PC-3 (cell line): ENCODE data around the gene ASTN2. TPM values are rescaled to one million over a fixed set of nuclear protein-coding genes. Genes with fewer than 3 reads are reported as not detected.

Experiments
- ATAC-seq: fragments of 200-7000 bp; cut with Tn5 transposase; 2 replicates; pipeline ENCODE4 v1.9.1; 2020; ENCODE audit warnings: mild to moderate bottlenecking, moderate library complexity
- BruUV-seq: library from RNA; stranded (reverse); fragments of 400-500 nt; replicated peaks from 2 replicates; lab custom pipeline; 2021; lab: Mats Ljungman, UMichigan
- CTCF ChIA-PET: fragments of 300-600 bp; sonication (Branson Sonifier 250); formaldehyde crosslinking; loops from one replicate; lab custom pipeline; 2022; ENCODE audit warnings: antibody characterized with exemption; lab: Charles Lee
- POLR2A ChIA-PET: fragments of 300-600 bp; sonication (Branson Sonifier 250); formaldehyde crosslinking; loops from one replicate; lab custom pipeline; 2022; ENCODE audit warnings: antibody characterized with exemption; ENCODE audit not compliant: unreplicated experiment; lab: Charles Lee
- DNase-seq: peaks from one replicate; pipeline ENCODE4 v3.0.0-alpha.2; 2015
- H2AFZ ChIP-seq: fragments of 300-600 bp; sonication (generic); 2 replicates; pipeline ENCODE4 v1.6.0; 2016; ENCODE audit warnings: antibody characterized with exemption, low read length
- H3F3A ChIP-seq: fragments of 300-600 bp; sonication (generic); one replicate; pipeline ENCODE4 v1.6.0; 2017; ENCODE audit warnings: antibody characterized with exemption, low read length, control low read depth, mild to moderate bottlenecking; ENCODE audit not compliant: unreplicated experiment
- H3K27ac ChIP-seq: fragments of 300-600 bp; sonication (generic); 2 replicates; pipeline ENCODE4 v1.5.1; 2016; ENCODE audit warnings: mild to moderate bottlenecking, low read length
- H3K27me3 ChIP-seq: fragments of 300-600 bp; sonication (generic); 2 replicates; pipeline ENCODE4 v1.6.1; 2016; ENCODE audit warnings: low read length, mixed read lengths
- H3K36me3 ChIP-seq: fragments of 300-600 bp; sonication (generic); 2 replicates; pipeline ENCODE4 v1.6.1; 2016; ENCODE audit warnings: low read depth, mixed run types, low read length, mixed read lengths
- H3K4me1 ChIP-seq: fragments of 300-600 bp; sonication (generic); 2 replicates; pipeline ENCODE4 v1.5.1; 2016; ENCODE audit warnings: low read length; ENCODE audit not compliant: insufficient read depth
- H3K4me2 ChIP-seq: fragments of 300-600 bp; sonication (generic); 2 replicates; pipeline ENCODE4 v1.6.0; 2016; ENCODE audit warnings: low read length
- H3K4me3 ChIP-seq: fragments of 300-600 bp; sonication (generic); 2 replicates; pipeline ENCODE4 v1.5.1; 2016; ENCODE audit warnings: mild to moderate bottlenecking, low read length, mixed read lengths
- H3K79me2 ChIP-seq: fragments of 300-600 bp; sonication (generic); 2 replicates; pipeline ENCODE4 v1.6.1; 2017; ENCODE audit warnings: low read length, mixed read lengths
- H3K9ac ChIP-seq: fragments of 300-600 bp; sonication (generic); 2 replicates; pipeline ENCODE4 v1.6.0; 2016; ENCODE audit warnings: mild to moderate bottlenecking, low read length
- H3K9me2 ChIP-seq: fragments of 300-600 bp; sonication (generic); replicated peaks from 2 replicates; pipeline ENCODE4 v1.6.1; 2016; ENCODE audit warnings: mixed run types, low read length, mixed read lengths
- H3K9me3 ChIP-seq: fragments of 300-600 bp; sonication (generic); 2 replicates; pipeline ENCODE4 v1.6.1; 2016; ENCODE audit warnings: low read length, mixed read lengths
- H4K20me1 ChIP-seq: fragments of 300-600 bp; sonication (generic); 2 replicates; pipeline ENCODE4 v1.6.1; 2016; ENCODE audit warnings: low read length, mixed read lengths
- EZH2 ChIP-seq: fragments of 300-600 bp; sonication (generic); IDR thresholded peaks from one replicate; pipeline ENCODE4 v1.6.1; 2017; ENCODE audit warnings: antibody characterized with exemption, mild to moderate bottlenecking, low read length; ENCODE audit not compliant: unreplicated experiment
- EZH2phosphoT487 ChIP-seq: fragments of 300-600 bp; sonication (generic); IDR thresholded peaks from 2 replicates; pipeline ENCODE4 v1.6.1; 2018; ENCODE audit warnings: mild to moderate bottlenecking, antibody characterized with exemption, low read length, borderline replicate concordance
- intact Hi-C: fragments of 100-400 bp; cut with micrococcal nuclease; formaldehyde crosslinking; loops from 2 replicates; pipeline ENCODE4 v1.9.0; 2023
- total RNA-seq: library from RNA; depleted of rRNA; stranded (reverse); fragments of >200 nt; gene quantifications from 2 replicates; pipeline ENCODE4 v1.2.3, GENCODE V29; 2014
- TF ChIP-seq, protein P1 (sequence below): fragments of 300-600 bp; sonication (generic); conservative IDR thresholded peaks from 2 replicates; pipeline ENCODE4 v1.5.1; 2017; ENCODE audit warnings: antibody characterized with exemption, low read depth, mild to moderate bottlenecking, low read length

ASTN2 gene
- total RNA-seq, 1 experiment from 2014 or later: 3.5 TPM

DNA sequence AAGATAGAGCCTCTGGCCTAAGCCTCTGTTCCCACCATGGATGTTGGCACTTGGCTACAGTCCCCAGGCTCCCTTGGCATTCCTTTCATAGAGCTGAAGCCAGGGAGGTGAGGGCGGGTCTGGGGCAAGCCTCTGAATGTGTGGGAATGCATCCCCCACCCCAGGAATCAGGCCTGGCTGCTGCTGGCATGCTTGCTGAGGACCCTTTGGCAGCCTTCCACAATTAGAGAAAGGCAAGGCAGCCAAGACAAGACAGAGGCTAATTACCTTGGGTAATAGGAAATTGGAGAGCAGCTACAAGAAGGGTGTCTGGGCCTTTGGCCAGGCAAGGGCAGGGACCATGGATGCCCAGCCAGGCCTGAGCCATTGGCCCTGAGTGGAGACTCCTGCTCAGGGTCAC lies 932.1 kb downstream of the ASTN2 start:
- intact Hi-C loops: no loop called here

DNA sequence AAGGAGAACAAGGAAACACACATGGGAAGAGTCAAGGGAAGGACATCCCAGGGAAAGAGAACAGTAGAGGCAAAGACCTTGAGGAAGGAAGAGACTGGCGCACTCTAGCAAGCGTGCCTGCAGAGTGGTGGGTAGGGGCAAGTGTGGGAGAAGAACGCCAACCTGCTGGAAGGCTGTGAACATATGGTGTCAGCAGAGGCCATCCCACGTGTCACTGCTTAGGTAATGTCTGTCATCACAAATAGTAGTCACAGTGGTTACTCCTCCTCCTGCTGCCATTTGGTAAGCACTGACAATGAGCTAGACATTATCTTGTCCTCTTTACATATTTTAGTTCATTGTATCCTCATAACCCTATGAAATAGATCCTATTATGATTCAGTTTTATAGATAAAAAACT lies 934.2 kb downstream of the ASTN2 start:
- Histone ChIP-seq H2AFZ (no peak overlapping the region), H3K79me2 (no peaks in the 10 kb centered on the region), H3K4me1 (no peaks in the 10 kb centered on the region), H3F3A (no peaks in the 10 kb centered on the region), H3K9me3 (no peaks in the 10 kb centered on the region), H3K4me3 (no peak overlapping the region), H3K27me3 (no peaks in the 10 kb centered on the region), H3K36me3 (no peaks in the 10 kb centered on the region), H3K9ac (no peak overlapping the region), H3K9me2 (no peaks in the 10 kb centered on the region), H3K27ac (no peak overlapping the region), H4K20me1 (no peaks in the 10 kb centered on the region), H3K4me2 (no peak overlapping the region)
- ATAC-seq: no peak
- intact Hi-C loops: no loop called here
- ChIA-PET POLR2A (no interaction called here), CTCF (no interaction called here)
- BruUV-seq: no TSS peak
- TF ChIP-seq, protein P1, sequence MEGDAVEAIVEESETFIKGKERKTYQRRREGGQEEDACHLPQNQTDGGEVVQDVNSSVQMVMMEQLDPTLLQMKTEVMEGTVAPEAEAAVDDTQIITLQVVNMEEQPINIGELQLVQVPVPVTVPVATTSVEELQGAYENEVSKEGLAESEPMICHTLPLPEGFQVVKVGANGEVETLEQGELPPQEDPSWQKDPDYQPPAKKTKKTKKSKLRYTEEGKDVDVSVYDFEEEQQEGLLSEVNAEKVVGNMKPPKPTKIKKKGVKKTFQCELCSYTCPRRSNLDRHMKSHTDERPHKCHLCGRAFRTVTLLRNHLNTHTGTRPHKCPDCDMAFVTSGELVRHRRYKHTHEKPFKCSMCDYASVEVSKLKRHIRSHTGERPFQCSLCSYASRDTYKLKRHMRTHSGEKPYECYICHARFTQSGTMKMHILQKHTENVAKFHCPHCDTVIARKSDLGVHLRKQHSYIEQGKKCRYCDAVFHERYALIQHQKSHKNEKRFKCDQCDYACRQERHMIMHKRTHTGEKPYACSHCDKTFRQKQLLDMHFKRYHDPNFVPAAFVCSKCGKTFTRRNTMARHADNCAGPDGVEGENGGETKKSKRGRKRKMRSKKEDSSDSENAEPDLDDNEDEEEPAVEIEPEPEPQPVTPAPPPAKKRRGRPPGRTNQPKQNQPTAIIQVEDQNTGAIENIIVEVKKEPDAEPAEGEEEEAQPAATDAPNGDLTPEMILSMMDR: no peak
- TF ChIP-seq EZH2 (no peak), EZH2phosphoT487 (no peak)
- DNase-seq: no peak

More for the DNA sequence above, 932.1 kb downstream of the ASTN2 start:
- no peaks in the 10 kb centered on the region for H4K20me1 ChIP-seq
- no peak overlapping the region for H3K9ac ChIP-seq
- H3K4me3 ChIP-seq: no peak overlapping the region
- no peaks in the 10 kb centered on the region for H3K4me1 ChIP-seq
- BruUV-seq: no TSS peak
- H3F3A ChIP-seq: no peaks in the 10 kb centered on the region
- TF ChIP-seq, protein P1: no peak
- TF ChIP-seq EZH2 (no peak), EZH2phosphoT487 (no peak)
- H3K27me3 ChIP-seq: no peaks in the 10 kb centered on the region
- H3K27ac ChIP-seq: no peak overlapping the region
- DNase-seq (no peak), ATAC-seq (no peak)
- H3K79me2 ChIP-seq: no peaks in the 10 kb centered on the region
- no peak overlapping the region for H3K4me2 ChIP-seq
- no peaks in the 10 kb centered on the region for H3K36me3 ChIP-seq
- no peaks in the 10 kb centered on the region for H3K9me3 ChIP-seq
- no peak overlapping the region for H2AFZ ChIP-seq
- CTCF ChIA-PET: no interaction called here
- no peaks in the 10 kb centered on the region for H3K9me2 ChIP-seq
- POLR2A ChIA-PET: no interaction called here

DNA sequence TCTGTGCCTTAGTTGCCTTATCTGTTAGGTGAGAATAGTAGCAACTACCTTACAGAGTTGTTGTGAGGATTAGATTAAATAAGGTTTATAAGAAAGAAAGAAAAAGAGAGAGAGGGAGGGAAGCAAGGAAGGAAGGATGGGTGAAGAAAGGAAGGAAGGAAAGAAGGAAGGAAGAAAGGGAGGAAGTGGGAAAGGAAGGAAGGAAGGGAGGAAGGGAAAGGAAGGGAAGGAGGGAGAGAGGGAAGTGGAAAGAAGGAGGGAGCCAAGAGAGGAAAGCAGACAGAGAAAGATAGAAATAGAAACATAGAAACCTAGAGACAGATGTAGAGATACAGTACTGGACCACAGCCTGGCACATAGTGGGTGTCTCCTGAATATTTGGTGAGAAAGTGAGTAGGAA lies 934.9 kb downstream of the ASTN2 start:
- no peaks in the 10 kb centered on the region for H3K36me3 ChIP-seq
- H4K20me1 ChIP-seq: no peaks in the 10 kb centered on the region
- POLR2A ChIA-PET: no interaction called here
- no peaks in the 10 kb centered on the region for H3F3A ChIP-seq
- H2AFZ ChIP-seq: no peak overlapping the region
- H3K27me3 ChIP-seq: no peaks in the 10 kb centered on the region
- H3K4me1 ChIP-seq: no peaks in the 10 kb centered on the region
- TF ChIP-seq, protein P1: no peak
- TF ChIP-seq EZH2phosphoT487 (no peak), EZH2 (no peak)
- H3K79me2 ChIP-seq: no peaks in the 10 kb centered on the region
- no peaks in the 10 kb centered on the region for H3K9me3 ChIP-seq
- H3K27ac ChIP-seq: no peak overlapping the region
- H3K4me3 ChIP-seq: no peak overlapping the region
- H3K4me2 ChIP-seq: no peak overlapping the region
- DNase-seq (no peak), ATAC-seq (no peak)
- no peaks in the 10 kb centered on the region for H3K9me2 ChIP-seq
- CTCF ChIA-PET: no interaction called here
- no peak overlapping the region for H3K9ac ChIP-seq
- intact Hi-C loops: no loop called here
- BruUV-seq: no TSS peak
